Loucy (cell line): ENCODE results near the gene SOCS4.

Source experiments
- H2AFZ ChIP-seq: fragments of 200-600 bp; sonication (generic); 2 replicates; pipeline ENCODE4 v1.6.0; 2016; ENCODE audit warnings: antibody characterized with exemption, mild to moderate bottlenecking, low read length, moderate library complexity
- H3F3A ChIP-seq: fragments of 200-600 bp; 2 replicates; pipeline ENCODE4 v1.6.0; 2016; ENCODE audit warnings: antibody characterized with exemption, low read depth, mild to moderate bottlenecking
- H3K27me3 ChIP-seq: fragments of 200-600 bp; sonication (generic); 2 replicates; pipeline ENCODE4 v1.6.1; 2014; ENCODE audit warnings: low read length, mild to moderate bottlenecking; ENCODE audit not compliant: insufficient read depth, poor library complexity, severe bottlenecking
- H3K36me3 ChIP-seq: fragments of 200-600 bp; sonication (generic); 2 replicates; pipeline ENCODE4 v1.6.1; 2016; ENCODE audit warnings: low read length; ENCODE audit not compliant: insufficient read depth
- H3K4me1 ChIP-seq: fragments of 200-600 bp; sonication (generic); 2 replicates; pipeline ENCODE4 v1.5.1; 2014; ENCODE audit warnings: low read length, mild to moderate bottlenecking; ENCODE audit not compliant: insufficient read depth, poor library complexity, severe bottlenecking
- H3K4me2 ChIP-seq: fragments of 200-600 bp; sonication (generic); 2 replicates; pipeline ENCODE4 v1.6.0; 2014; ENCODE audit warnings: antibody characterized with exemption, low read length, low read depth, mild to moderate bottlenecking; ENCODE audit not compliant: poor library complexity, severe bottlenecking
- H3K4me3 ChIP-seq: fragments of 200-600 bp; sonication (generic); 2 replicates; pipeline ENCODE4 v1.5.1; 2014; ENCODE audit warnings: low read length, mild to moderate bottlenecking, mixed read lengths; ENCODE audit not compliant: poor library complexity, severe bottlenecking
- H3K79me2 ChIP-seq: fragments of 200-600 bp; sonication (generic); 2 replicates; pipeline ENCODE4 v1.6.1; 2014; ENCODE audit warnings: low read length; ENCODE audit not compliant: insufficient read depth
- H3K9ac ChIP-seq: fragments of 200-600 bp; sonication (generic); 2 replicates; pipeline ENCODE4 v1.6.0; 2014; ENCODE audit warnings: mild to moderate bottlenecking, low read depth, low read length, moderate library complexity; ENCODE audit not compliant: poor library complexity, severe bottlenecking
- H3K9me2 ChIP-seq: fragments of 200-600 bp; sonication (generic); replicated peaks from 2 replicates; pipeline ENCODE4 v1.6.1; 2016; ENCODE audit warnings: low read depth, low read length, mixed read lengths
- H3K9me3 ChIP-seq: fragments of 200-600 bp; sonication (generic); 2 replicates; pipeline ENCODE4 v1.6.1; 2014; ENCODE audit warnings: mild to moderate bottlenecking, antibody characterized with exemption, low read length, low read depth; ENCODE audit not compliant: insufficient read depth
- H4K20me1 ChIP-seq: fragments of 200-600 bp; sonication (generic); 2 replicates; pipeline ENCODE4 v1.6.0; 2014; ENCODE audit warnings: antibody characterized with exemption, low read length, mild to moderate bottlenecking; ENCODE audit not compliant: insufficient read depth, poor library complexity, severe bottlenecking
- EZH2phosphoT487 ChIP-seq: fragments of 200-600 bp; IDR thresholded peaks from 2 replicates; pipeline ENCODE4 v1.6.1; 2018; ENCODE audit warnings: antibody characterized with exemption, mild to moderate bottlenecking, moderate library complexity, borderline replicate concordance
- TF ChIP-seq, protein P1 (sequence below): fragments of 200-600 bp; sonication (generic); conservative IDR thresholded peaks from 2 replicates; pipeline ENCODE4 v1.5.1; 2014; ENCODE audit warnings: mild to moderate bottlenecking, antibody characterized with exemption, low read length

SOCS4 gene

DNA sequence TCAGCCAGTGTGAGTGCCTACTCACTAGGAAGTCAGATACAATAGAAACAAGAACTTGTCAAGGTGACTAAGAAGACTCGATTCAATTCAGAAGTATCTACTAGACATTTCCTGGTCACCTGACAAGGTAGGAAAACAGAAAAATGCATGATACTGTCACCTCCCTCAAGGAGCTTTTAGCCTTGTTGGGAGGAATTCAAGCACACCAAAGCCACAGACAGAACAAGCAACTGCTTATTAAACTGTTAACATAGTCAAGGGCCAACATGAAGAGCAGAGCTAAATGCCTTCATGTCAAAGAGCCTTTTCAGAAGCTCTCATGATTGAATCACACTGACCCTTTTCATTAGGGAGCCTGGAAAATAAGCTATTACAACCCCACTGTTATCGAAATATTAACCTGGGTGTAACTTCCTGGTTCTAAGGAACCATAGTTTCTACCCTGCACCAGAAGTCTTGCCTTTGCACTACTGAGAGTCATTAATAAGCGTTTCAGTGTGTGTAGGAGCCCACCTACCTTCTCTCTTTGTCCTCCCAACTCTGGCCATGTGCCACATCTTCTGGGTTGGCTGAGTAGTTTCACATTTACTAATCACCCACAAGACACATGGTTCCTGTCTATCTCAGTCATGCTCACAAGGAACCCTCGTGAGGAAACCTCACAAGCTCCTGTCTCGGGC lies 71.0 kb downstream of the SOCS4 start:
- Histone ChIP-seq H3K9ac (no peak overlapping the region), H3F3A (peaks cover 12% of the 10 kb centered on the region; the same call in 1 of the 2 replicates), H3K4me1 (peaks cover 31% of the 10 kb centered on the region), H4K20me1 (no peaks in the 10 kb centered on the region), H2AFZ (peak overlapping the region; percentile 94), H3K27me3 (no peaks in the 10 kb centered on the region), H3K9me3 (no peaks in the 10 kb centered on the region), H3K4me3 (no peak overlapping the region), H3K9me2 (no peaks in the 10 kb centered on the region), H3K36me3 (no peaks in the 10 kb centered on the region), H3K4me2 (no peak overlapping the region), H3K79me2 (no peaks in the 10 kb centered on the region)
- TF ChIP-seq EZH2phosphoT487, result no peak
- TF ChIP-seq, protein P1, sequence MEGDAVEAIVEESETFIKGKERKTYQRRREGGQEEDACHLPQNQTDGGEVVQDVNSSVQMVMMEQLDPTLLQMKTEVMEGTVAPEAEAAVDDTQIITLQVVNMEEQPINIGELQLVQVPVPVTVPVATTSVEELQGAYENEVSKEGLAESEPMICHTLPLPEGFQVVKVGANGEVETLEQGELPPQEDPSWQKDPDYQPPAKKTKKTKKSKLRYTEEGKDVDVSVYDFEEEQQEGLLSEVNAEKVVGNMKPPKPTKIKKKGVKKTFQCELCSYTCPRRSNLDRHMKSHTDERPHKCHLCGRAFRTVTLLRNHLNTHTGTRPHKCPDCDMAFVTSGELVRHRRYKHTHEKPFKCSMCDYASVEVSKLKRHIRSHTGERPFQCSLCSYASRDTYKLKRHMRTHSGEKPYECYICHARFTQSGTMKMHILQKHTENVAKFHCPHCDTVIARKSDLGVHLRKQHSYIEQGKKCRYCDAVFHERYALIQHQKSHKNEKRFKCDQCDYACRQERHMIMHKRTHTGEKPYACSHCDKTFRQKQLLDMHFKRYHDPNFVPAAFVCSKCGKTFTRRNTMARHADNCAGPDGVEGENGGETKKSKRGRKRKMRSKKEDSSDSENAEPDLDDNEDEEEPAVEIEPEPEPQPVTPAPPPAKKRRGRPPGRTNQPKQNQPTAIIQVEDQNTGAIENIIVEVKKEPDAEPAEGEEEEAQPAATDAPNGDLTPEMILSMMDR, result no peak

DNA sequence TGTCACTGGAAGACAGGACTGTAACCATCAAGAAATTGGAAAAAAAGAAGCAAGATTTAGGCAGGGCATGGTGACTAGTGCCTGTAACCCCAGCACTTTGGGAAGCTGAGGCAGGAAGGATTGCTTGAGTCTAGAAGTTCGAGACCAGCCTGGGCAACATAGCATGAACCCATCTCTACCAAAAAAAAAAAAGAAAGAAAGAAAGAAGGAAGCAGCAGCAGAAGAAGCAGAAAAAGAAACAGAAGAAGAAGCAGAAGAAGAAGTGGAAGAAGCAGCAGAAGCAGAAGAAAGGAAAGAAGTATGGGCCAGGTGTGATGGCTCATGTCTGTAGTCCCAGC lies 71.5 kb downstream of the SOCS4 start:
- peaks cover 12% of the 10 kb centered on the region; the same call in 1 of the 2 replicates for H3F3A ChIP-seq
- H3K79me2 ChIP-seq, result no peaks in the 10 kb centered on the region
- H3K4me2 ChIP-seq, result no peak overlapping the region
- no peaks in the 10 kb centered on the region for H3K9me3 ChIP-seq
- no peaks in the 10 kb centered on the region for H3K27me3 ChIP-seq
- H3K4me1 ChIP-seq, result peaks cover 36% of the 10 kb centered on the region
- no peaks in the 10 kb centered on the region for H4K20me1 ChIP-seq
- H2AFZ ChIP-seq, result peak overlapping the region; percentile 94
- H3K9ac ChIP-seq, result no peak overlapping the region
- no peaks in the 10 kb centered on the region for H3K36me3 ChIP-seq
- no peaks in the 10 kb centered on the region for H3K9me2 ChIP-seq
- no peak overlapping the region for H3K4me3 ChIP-seq
- no peak for TF ChIP-seq EZH2phosphoT487
- TF ChIP-seq, protein P1, result no peak
